HepG2 (cell line): ENCODE data around the gene ZP2. TPM values are rescaled to one million over a fixed set of nuclear protein-coding genes. Genes with fewer than 3 reads are reported as not detected.

ENCODE experiments used
- ARID2 ChIP-seq: sonication (generic); formaldehyde crosslinking; IDR thresholded peaks from 2 replicates; pipeline ENCODE4 v1.8.1; 2022; ENCODE audit warnings: mild to moderate bottlenecking, missing genetic modification reagents, borderline replicate concordance
- CBFB ChIP-seq: sonication (generic); formaldehyde crosslinking; IDR thresholded peaks from 2 replicates; pipeline ENCODE4 v1.4.0; 2020; ENCODE audit warnings: missing genetic modification reagents
- EED ChIP-seq: sonication (generic); formaldehyde crosslinking; IDR thresholded peaks from 2 replicates; pipeline ENCODE4 v1.5.0; 2020; ENCODE audit warnings: mild to moderate bottlenecking, missing genetic modification reagents
- FOSL2 ChIP-seq: sonication (generic); formaldehyde crosslinking; IDR thresholded peaks from 2 replicates; pipeline ENCODE4 v1.4.0; 2020; ENCODE audit warnings: missing genetic modification reagents
- GZF1 ChIP-seq: sonication (generic); formaldehyde crosslinking; IDR thresholded peaks from 2 replicates; pipeline ENCODE4 v1.5.1; 2020; ENCODE audit warnings: mild to moderate bottlenecking, missing genetic modification reagents
- HMG20B ChIP-seq: conservative IDR thresholded peaks from 2 replicates; pipeline ENCODE4 v1.6.1; 2016; ENCODE audit warnings: missing genetic modification reagents, missing compliant biosample characterization
- IKZF1 ChIP-seq: fragments of 450-650 bp; IDR thresholded peaks from 2 replicates; pipeline ENCODE4 v1.7.1; 2016
- KDM4B ChIP-seq: sonication (generic); formaldehyde crosslinking; IDR thresholded peaks from 2 replicates; pipeline ENCODE4 v1.4.0; 2020; ENCODE audit warnings: missing genetic modification reagents
- KMT2B ChIP-seq: IDR thresholded peaks from 2 replicates; pipeline ENCODE4 v1.6.1; 2016; ENCODE audit warnings: missing genetic modification reagents, missing compliant biosample characterization
- NR2F6 ChIP-seq, 2 experiments: IDR thresholded peaks; 2 replicates each; pipeline ENCODE4 v1.6.1; 2016; ENCODE audit warnings: antibody characterized with exemption in 1 of 2, mild to moderate bottlenecking in 1 of 2
- NRL ChIP-seq: sonication (generic); formaldehyde crosslinking; IDR thresholded peaks from 2 replicates; pipeline ENCODE4 v1.5.0; 2020; ENCODE audit warnings: missing genetic modification reagents, mild to moderate bottlenecking, moderate library complexity, borderline replicate concordance
- PTBP1 ChIP-seq: fragments of 200-400 bp; formaldehyde crosslinking; IDR thresholded peaks from 2 replicates; pipeline ENCODE4 v1.6.1; 2018; ENCODE audit warnings: low read length, low read depth; ENCODE audit not compliant: poor library complexity, severe bottlenecking
- RFX3 ChIP-seq: IDR thresholded peaks from 2 replicates; pipeline ENCODE4 v1.6.1; 2016; ENCODE audit warnings: missing biosample characterization, missing genetic modification reagents
- SCMH1 ChIP-seq: sonication (generic); formaldehyde crosslinking; IDR thresholded peaks from 2 replicates; pipeline ENCODE4 v1.9.0; 2021; ENCODE audit warnings: missing genetic modification reagents, mild to moderate bottlenecking, borderline replicate concordance
- SMAD3 ChIP-seq: sonication (generic); formaldehyde crosslinking; IDR thresholded peaks from 2 replicates; pipeline ENCODE4 v1.4.0; 2020; ENCODE audit warnings: missing genetic modification reagents
- SOX13 ChIP-seq, 3 experiments: fragments of 450-650 bp in 1 of 3; sonication (generic) in 1 of 3; formaldehyde crosslinking in 1 of 3; IDR thresholded peaks in 2 of 3; conservative IDR thresholded peaks in 1 of 3; 2 replicates each; pipeline versions ENCODE4 v1.5.0 to v1.6.1; 2016 to 2020; ENCODE audit warnings: antibody characterized with exemption in 1 of 3, mild to moderate bottlenecking in 1 of 3, missing compliant biosample characterization in 1 of 3, missing genetic modification reagents in 1 of 3, moderate library complexity in 1 of 3
- TMF1 ChIP-seq: sonication (generic); formaldehyde crosslinking; IDR thresholded peaks from 2 replicates; pipeline ENCODE4 v1.8.1; 2022; ENCODE audit warnings: low read depth, missing genetic modification reagents
- XRCC5 ChIP-seq: fragments of 200-400 bp; formaldehyde crosslinking; optimal IDR thresholded peaks from 2 replicates; pipeline ENCODE3; 2017; ENCODE audit warnings: mild to moderate bottlenecking, low read length
- ZNF136 ChIP-seq: sonication (generic); formaldehyde crosslinking; IDR thresholded peaks from 2 replicates; pipeline ENCODE4 v1.8.1; 2022; ENCODE audit warnings: low read depth, mild to moderate bottlenecking, moderate library complexity, missing genetic modification reagents
- ZNF180 ChIP-seq: sonication (generic); formaldehyde crosslinking; IDR thresholded peaks from 2 replicates; pipeline ENCODE4 v1.4.0; 2020; ENCODE audit warnings: low read depth, missing genetic modification reagents, borderline replicate concordance
- ZNF331 ChIP-seq: sonication (generic); formaldehyde crosslinking; IDR thresholded peaks from 2 replicates; pipeline ENCODE4 v1.4.0; 2020; ENCODE audit warnings: missing genetic modification reagents
- ZNF33B ChIP-seq: sonication (generic); formaldehyde crosslinking; IDR thresholded peaks from 2 replicates; pipeline ENCODE4 v1.5.1; 2020; ENCODE audit warnings: mild to moderate bottlenecking, missing genetic modification reagents
- ZNF382 ChIP-seq: sonication (generic); formaldehyde crosslinking; IDR thresholded peaks from 2 replicates; pipeline ENCODE4 v1.5.0; 2020; ENCODE audit warnings: missing genetic modification reagents, mild to moderate bottlenecking, borderline replicate concordance
- ZNF451 ChIP-seq: sonication (generic); formaldehyde crosslinking; IDR thresholded peaks from 2 replicates; pipeline ENCODE4 v1.5.0; 2020; ENCODE audit warnings: mild to moderate bottlenecking, missing genetic modification reagents
- ZNF562 ChIP-seq: sonication (generic); formaldehyde crosslinking; IDR thresholded peaks from 2 replicates; pipeline ENCODE4 v1.8.0; 2022; ENCODE audit warnings: missing genetic modification reagents, borderline replicate concordance
- ZNF564 ChIP-seq: sonication (generic); formaldehyde crosslinking; IDR thresholded peaks from 2 replicates; pipeline ENCODE4 v1.8.1; 2023; ENCODE audit warnings: mild to moderate bottlenecking, missing genetic modification reagents
- ZNF616 ChIP-seq: sonication (generic); formaldehyde crosslinking; IDR thresholded peaks from 2 replicates; pipeline ENCODE4 v1.5.0; 2020; ENCODE audit warnings: low read depth, mild to moderate bottlenecking, missing genetic modification reagents
- ZNF7 ChIP-seq: IDR thresholded peaks from 2 replicates; pipeline ENCODE4 v1.6.1; 2016; ENCODE audit warnings: missing biosample characterization, missing genetic modification reagents
- ZSCAN9 ChIP-seq: IDR thresholded peaks from 2 replicates; pipeline ENCODE4 v1.6.1; 2016; ENCODE audit warnings: borderline replicate concordance
- polyA plus RNA-seq, 8 experiments: library from polyadenylated mRNA; depleted of rRNA in 3 of 8; stranded (reverse) in 7 of 8; unstranded in 1 of 8; fragments of >200 nt; fragmentation: Illumina TruSeq in 4 of 8; extraction: Trizol in 4 of 8; gene quantifications; 2 replicates each; pipeline versions ENCODE4 v1.2.1 to v1.2.3, GENCODE V29; 2011 to 2016; ENCODE audit warnings: low read depth in 4 of 8, missing spikeins in 1 of 8, mixed read lengths in 1 of 8; ENCODE audit not compliant: insufficient read depth in 1 of 8
- total RNA-seq, 5 experiments: library from RNA; depleted of rRNA; stranded (reverse); fragments of >200 nt; fragmentation: Illumina TruSeq; extraction: Trizol; gene quantifications; 2 replicates each; pipeline ENCODE4 v1.2.3, GENCODE V29; 2016; ENCODE audit warnings: low read depth in 1 of 5
- TF ChIP-seq, protein P1 (sequence below): sonication (generic); formaldehyde crosslinking; IDR thresholded peaks from 2 replicates; pipeline ENCODE4 v1.4.0; 2020; ENCODE audit warnings: mild to moderate bottlenecking, missing genetic modification reagents

Gene ZP2
- total and polyA plus RNA-seq, 2 of the 13 experiments (the other 11 are each of a cell fraction or from before 2014, with no cell fraction given), result not detected

DNA sequence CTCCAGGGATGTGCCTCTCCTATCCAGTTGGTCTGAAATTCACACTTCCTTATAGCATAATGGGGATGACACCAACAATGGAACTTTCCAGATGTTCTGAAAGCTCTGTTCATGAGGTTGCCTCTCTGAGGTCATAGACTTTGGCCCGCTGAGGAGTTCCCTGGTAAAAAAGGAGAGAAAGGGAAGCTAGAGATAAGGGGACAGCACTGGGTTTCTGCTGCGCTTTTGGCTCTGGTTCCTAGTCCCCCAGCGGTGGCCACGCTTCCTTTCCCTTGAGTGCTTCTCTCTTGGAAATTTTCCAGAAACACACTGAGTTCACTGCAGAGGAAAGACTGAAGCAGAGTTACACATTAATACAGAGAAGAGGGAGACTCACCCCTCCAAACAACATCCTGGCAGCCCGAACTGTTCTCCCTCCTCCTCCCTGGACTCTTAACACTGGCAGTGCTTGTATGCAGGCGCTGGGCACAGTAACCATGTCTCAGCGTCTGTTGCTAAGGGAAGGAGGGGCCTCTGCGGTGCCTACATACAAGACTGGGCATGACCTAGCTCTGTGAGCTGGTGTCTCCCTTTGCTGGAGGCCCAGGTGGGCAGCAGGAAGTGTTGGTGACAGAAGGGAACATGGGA is 60.9 kb downstream of the ZP2 start, which contains the start of gene DNAH3 (continued):
- TF ChIP-seq XRCC5, result peak; percentile 38
- peak; percentile 75 for TF ChIP-seq RFX3
- 0 out of 2 replicates have a peak, but pooled peaks have one; percentile 5 for TF ChIP-seq FOSL2
- no peak for TF ChIP-seq ZNF136
- no peak for TF ChIP-seq ZNF180 (CRISPR knock-in tag)
- TF ChIP-seq CBFB (CRISPR knock-in tag), result no peak
- TF ChIP-seq GZF1 (CRISPR knock-in tag), result no peak
- no peak for TF ChIP-seq SOX13 (IDR thresholded peaks at IDR 0.05)
- no peak for TF ChIP-seq SOX13 (CRISPR knock-in tag; conservative IDR thresholded peaks at IDR 0.05 in 1 of 2, IDR thresholded peaks at IDR 0.05 in 1 of 2)
- TF ChIP-seq ZNF331, result 0 out of 2 replicates have a peak, but pooled peaks have one; percentile 27
- no peak for TF ChIP-seq ZNF7 (CRISPR knock-in tag)
- TF ChIP-seq SMAD3 (CRISPR knock-in tag), result no peak
- no peak for TF ChIP-seq ZSCAN9
- no peak for TF ChIP-seq IKZF1
- no peak for TF ChIP-seq ZNF616
- no peak for TF ChIP-seq ZNF382 (CRISPR knock-in tag)
- no peak for TF ChIP-seq ZNF564 (CRISPR knock-in tag)
- TF ChIP-seq, protein P1, sequence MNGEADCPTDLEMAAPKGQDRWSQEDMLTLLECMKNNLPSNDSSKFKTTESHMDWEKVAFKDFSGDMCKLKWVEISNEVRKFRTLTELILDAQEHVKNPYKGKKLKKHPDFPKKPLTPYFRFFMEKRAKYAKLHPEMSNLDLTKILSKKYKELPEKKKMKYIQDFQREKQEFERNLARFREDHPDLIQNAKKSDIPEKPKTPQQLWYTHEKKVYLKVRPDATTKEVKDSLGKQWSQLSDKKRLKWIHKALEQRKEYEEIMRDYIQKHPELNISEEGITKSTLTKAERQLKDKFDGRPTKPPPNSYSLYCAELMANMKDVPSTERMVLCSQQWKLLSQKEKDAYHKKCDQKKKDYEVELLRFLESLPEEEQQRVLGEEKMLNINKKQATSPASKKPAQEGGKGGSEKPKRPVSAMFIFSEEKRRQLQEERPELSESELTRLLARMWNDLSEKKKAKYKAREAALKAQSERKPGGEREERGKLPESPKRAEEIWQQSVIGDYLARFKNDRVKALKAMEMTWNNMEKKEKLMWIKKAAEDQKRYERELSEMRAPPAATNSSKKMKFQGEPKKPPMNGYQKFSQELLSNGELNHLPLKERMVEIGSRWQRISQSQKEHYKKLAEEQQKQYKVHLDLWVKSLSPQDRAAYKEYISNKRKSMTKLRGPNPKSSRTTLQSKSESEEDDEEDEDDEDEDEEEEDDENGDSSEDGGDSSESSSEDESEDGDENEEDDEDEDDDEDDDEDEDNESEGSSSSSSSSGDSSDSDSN (CRISPR knock-in tag), result no peak
- no peak for TF ChIP-seq PTBP1
- TF ChIP-seq ZNF562 (CRISPR knock-in tag), result no peak
- no peak for TF ChIP-seq ARID2 (CRISPR knock-in tag)
- no peak for TF ChIP-seq NR2F6 (IDR thresholded peaks at IDR 0.05)
- TF ChIP-seq NR2F6 (CRISPR knock-in tag; IDR thresholded peaks at IDR 0.05), result 0 out of 2 replicates have a peak, but pooled peaks have one; percentile 9
- no peak for TF ChIP-seq NRL
- TF ChIP-seq HMG20B (CRISPR knock-in tag), result no peak
- no peak for TF ChIP-seq KDM4B (CRISPR knock-in tag)
- no peak for TF ChIP-seq TMF1 (CRISPR knock-in tag)
- no peak for TF ChIP-seq KMT2B
- TF ChIP-seq SCMH1 (CRISPR knock-in tag), result no peak
- no peak for TF ChIP-seq ZNF451 (CRISPR knock-in tag)
- TF ChIP-seq ZNF33B (CRISPR knock-in tag), result no peak
- no peak for TF ChIP-seq EED (CRISPR knock-in tag)
